ENCODE data around the gene XBP1. TPM values are rescaled to one million over a fixed set of nuclear protein-coding genes. Genes with fewer than 3 reads are reported as not detected.
A peak's percentile ranks its signal among the peaks of the same experiment; 100 is the strongest.
"Not testable (repeated sequence)": the region's sequence is repeated elsewhere in the genome, so short reads cannot be mapped to it uniquely, and the experiment has no call there.

The XBP1 gene
- total and polyA plus RNA-seq, 8 donors, result 134 to 612 (median 259) TPM

- peaks cover 9 to 34% (median 22%) of the 10 kb centered on the region in 4 donors for H3K4me1 ChIP-seq
- no peak overlapping the region for H3K4me3 ChIP-seq
- intact Hi-C loops (cut with DNase I; ENCODE audit: low total_unique reads), result no loop called here
- TF ChIP-seq, protein P1, sequence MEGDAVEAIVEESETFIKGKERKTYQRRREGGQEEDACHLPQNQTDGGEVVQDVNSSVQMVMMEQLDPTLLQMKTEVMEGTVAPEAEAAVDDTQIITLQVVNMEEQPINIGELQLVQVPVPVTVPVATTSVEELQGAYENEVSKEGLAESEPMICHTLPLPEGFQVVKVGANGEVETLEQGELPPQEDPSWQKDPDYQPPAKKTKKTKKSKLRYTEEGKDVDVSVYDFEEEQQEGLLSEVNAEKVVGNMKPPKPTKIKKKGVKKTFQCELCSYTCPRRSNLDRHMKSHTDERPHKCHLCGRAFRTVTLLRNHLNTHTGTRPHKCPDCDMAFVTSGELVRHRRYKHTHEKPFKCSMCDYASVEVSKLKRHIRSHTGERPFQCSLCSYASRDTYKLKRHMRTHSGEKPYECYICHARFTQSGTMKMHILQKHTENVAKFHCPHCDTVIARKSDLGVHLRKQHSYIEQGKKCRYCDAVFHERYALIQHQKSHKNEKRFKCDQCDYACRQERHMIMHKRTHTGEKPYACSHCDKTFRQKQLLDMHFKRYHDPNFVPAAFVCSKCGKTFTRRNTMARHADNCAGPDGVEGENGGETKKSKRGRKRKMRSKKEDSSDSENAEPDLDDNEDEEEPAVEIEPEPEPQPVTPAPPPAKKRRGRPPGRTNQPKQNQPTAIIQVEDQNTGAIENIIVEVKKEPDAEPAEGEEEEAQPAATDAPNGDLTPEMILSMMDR (IDR thresholded peaks at IDR 0.05), result peak in 6 of 7 experiments; percentile 4 to 98 (median 97)
- TF ChIP-seq EP300 (IDR thresholded peaks at IDR 0.05), result no peak
- TF ChIP-seq POLR2AphosphoS5 (IDR thresholded peaks at IDR 0.05), result peak in 1 of 3 donors; percentile 70
- H3K9me3 ChIP-seq, result no peaks in the 10 kb centered on the region
- no peaks in the 10 kb centered on the region for H3K36me3 ChIP-seq
- peak overlapping the region; percentile 37 to 63 (median 54) for H3K27ac ChIP-seq
- H3K27me3 ChIP-seq, result no peaks in the 10 kb centered on the region
- peak; percentile 86 to 91 for DNase-seq
- 19 to 27% (median 25%) methylated on average over 12 of the region's 12 CpGs for WGBS, 5 donors
These were observed 29.2 kb upstream of the XBP1 start for GRCh38 chr22:28829358-28830181.

DNA sequence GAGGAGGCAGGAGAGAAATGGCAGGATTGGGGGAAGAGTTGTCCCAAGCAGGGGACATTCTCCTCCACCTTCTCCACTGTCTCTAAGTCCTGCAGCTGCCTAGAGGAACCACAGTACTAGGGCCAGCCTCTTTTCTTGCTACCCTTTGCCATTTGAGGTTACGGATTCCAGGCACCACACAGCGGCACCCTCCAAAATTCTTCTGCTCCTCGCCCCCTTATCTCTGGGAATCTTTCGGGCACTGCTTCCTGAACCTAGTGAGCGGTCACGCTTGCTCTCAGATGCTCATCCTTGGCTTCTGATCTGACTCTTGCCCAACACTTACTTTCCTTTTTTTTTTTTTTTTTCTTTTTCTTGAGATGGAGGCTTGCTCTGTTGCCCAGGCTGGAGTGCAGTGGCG is 26.6 kb upstream of the XBP1 start:
- peaks cover 17 to 50% (median 39%) of the 10 kb centered on the region in 4 donors for H3K4me1 ChIP-seq
- H3K9me3 ChIP-seq, result no peaks in the 10 kb centered on the region
- 91 to 96% (median 94%) methylated on average over 7 of the region's 7 CpGs for WGBS, 5 donors
- no peaks in the 10 kb centered on the region for H3K27me3 ChIP-seq
- intact Hi-C loops (cut with DNase I; ENCODE audit: low total_unique reads), result no loop called here
- peaks cover 0 to 4% (median 0%) of the 10 kb centered on the region in 4 donors for H3K36me3 ChIP-seq
- no peak overlapping the region for H3K4me3 ChIP-seq
- H3K27ac ChIP-seq, result no peak overlapping the region
- no peak for DNase-seq
- no peak for TF ChIP-seq POLR2A (IDR thresholded peaks at IDR 0.05)
- TF ChIP-seq EP300 (IDR thresholded peaks at IDR 0.05), result no peak
- TF ChIP-seq, protein P1 (IDR thresholded peaks at IDR 0.05), result no peak
- no peak for TF ChIP-seq POLR2AphosphoS5 (IDR thresholded peaks at IDR 0.05)

DNA sequence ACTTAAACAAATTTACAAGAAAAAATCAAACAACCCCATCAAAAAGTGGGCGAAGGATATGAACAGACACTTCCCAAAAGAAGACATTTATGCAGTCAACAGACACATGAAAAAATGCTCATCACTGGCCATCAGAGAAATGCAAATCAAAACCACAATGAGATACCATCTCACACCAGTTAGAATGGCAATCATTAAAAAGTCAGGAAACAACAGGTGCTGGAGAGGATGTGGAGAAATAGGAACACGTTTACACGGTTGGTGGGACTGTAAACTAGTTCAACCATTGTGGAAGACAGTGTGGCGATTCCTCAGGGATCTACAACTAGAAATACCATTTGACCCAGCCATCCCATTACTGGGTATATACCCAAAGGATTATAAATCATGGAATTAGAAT is 26.1 kb upstream of the XBP1 start:
- intact Hi-C loops (cut with DNase I; ENCODE audit: low total_unique reads); H3K27ac ChIP-seq; H3K36me3 ChIP-seq; H3K27me3 ChIP-seq; DNase-seq; H3K4me3 ChIP-seq; H3K9me3 ChIP-seq: not testable (repeated sequence)
- WGBS, 5 donors, result 83 to 94% (median 91%) methylated on average over 4 of the region's 4 CpGs
- peaks cover 22 to 50% (median 38%) of the 10 kb centered on the region in 4 donors for H3K4me1 ChIP-seq

GRCh38 chr22:28824455-28824854 is 24.1 kb upstream of the XBP1 start:
- H3K36me3 ChIP-seq; H3K27me3 ChIP-seq; intact Hi-C loops (cut with DNase I; ENCODE audit: low total_unique reads); DNase-seq; H3K9me3 ChIP-seq; H3K4me3 ChIP-seq: not testable (repeated sequence)
- Histone ChIP-seq H3K27ac (peak overlapping the region in 2 of 5 donors; percentile 35 to 88), H3K4me1 (peaks cover 16 to 55% (median 43%) of the 10 kb centered on the region in 4 donors)
- 92 to 98% (median 96%) methylated on average over 9 of the region's 9 CpGs for whole genome bisulfite sequencing, 5 donors

DNA sequence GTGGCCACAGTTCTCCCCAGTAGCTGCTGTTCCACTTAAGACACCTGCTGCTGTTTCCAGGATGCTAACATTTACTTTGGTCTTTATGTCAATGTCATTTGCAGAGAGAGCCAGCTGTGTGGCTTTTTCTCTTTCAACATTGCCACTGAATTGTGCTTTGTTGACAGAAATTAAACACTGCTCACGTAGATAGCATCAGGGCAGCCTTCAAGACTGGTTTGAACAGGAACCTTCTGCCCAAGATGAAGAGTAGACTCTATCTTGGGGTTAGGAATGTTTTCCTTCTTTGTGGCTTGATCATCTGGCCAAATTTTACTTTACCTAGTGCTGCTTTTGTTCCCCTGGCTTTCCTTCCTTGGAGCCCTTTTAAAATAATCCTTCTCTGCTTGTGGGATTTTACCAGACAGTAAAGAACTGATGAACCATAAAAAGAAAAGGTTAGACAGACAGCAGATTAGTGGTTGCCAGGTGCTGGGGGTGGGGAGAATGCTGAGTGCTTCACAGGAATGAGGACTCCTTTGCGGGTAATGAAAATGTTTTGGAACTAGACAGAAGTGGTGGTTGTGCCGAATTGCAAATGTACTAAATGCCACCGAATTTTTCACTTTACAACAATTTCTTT is 22.7 kb upstream of the XBP1 start:
- TF ChIP-seq EP300 (IDR thresholded peaks at IDR 0.05), result no peak
- TF ChIP-seq, protein P1 (IDR thresholded peaks at IDR 0.05), result no peak
- peak; percentile 16 to 78 (median 64) for TF ChIP-seq POLR2AphosphoS5 (IDR thresholded peaks at IDR 0.05)
- WGBS, 5 donors, result 31 to 59% (median 41%) methylated on average over 4 of the region's 4 CpGs
- H3K36me3 ChIP-seq, result peaks cover 0 to 4% (median 0%) of the 10 kb centered on the region in 4 donors
- peaks cover 23 to 57% (median 45%) of the 10 kb centered on the region in 4 donors for H3K4me1 ChIP-seq
- H3K9me3 ChIP-seq, result no peaks in the 10 kb centered on the region
- H3K27ac ChIP-seq, result peak overlapping the region; percentile 59 to 90 (median 87)
- no peak overlapping the region for H3K4me3 ChIP-seq
- intact Hi-C loops (cut with DNase I; ENCODE audit: low total_unique reads), result no loop called here
- DNase-seq, result peak; percentile 55 to 86
- H3K27me3 ChIP-seq, result no peaks in the 10 kb centered on the region
